NB4 (cell line): ENCODE results near the gene NCAPG2.

ENCODE experiments used
- CTCF ChIP-seq: IDR thresholded peaks from one replicate; pipeline ENCODE4 v1.5.1; 2012; ENCODE audit warnings: low read depth, low read length
- MAX ChIP-seq: IDR thresholded peaks from 2 replicates; pipeline ENCODE4 v1.6.1; 2011; ENCODE audit warnings: low read depth, low read length
- POLR2A ChIP-seq: IDR thresholded peaks from 2 replicates; pipeline ENCODE4 v1.6.1; 2011; ENCODE audit warnings: mild to moderate bottlenecking; ENCODE audit not compliant: insufficient read length; ENCODE audit errors: extremely low read depth

GRCh38 chr7:158606671-158607424, 97.8 kb downstream of the NCAPG2 start:
- no peak for TF ChIP-seq CTCF
- TF ChIP-seq POLR2A: no peak
- TF ChIP-seq MAX: no peak
